Activated naive CD4-positive, alpha-beta T cell treated with anti-CD3 and anti-CD28 coated beads, Interleukin-2, amount 10 ng/mL, durations not matched to agents 7 days and 5 days (primary cell): ENCODE measurements around the gene RNF144B.
A peak's percentile ranks its signal among the peaks of the same experiment; 100 is the strongest.
"Not testable (repeated sequence)": the region's sequence is repeated elsewhere in the genome, so short reads cannot be mapped to it uniquely, and the experiment has no call there.

ENCODE experiments used
- CTCF ChIA-PET: fragments of 350-600 bp; sonication (Branson Sonifier 250); formaldehyde crosslinking; loops from one replicate; lab custom pipeline; 2021; ENCODE audit warnings: antibody characterized with exemption; lab: Charles Lee
- DNase-seq: peaks from one replicate; pipeline ENCODE4 v3.0.0-alpha.2; 2020
- H3K27ac Mint-ChIP-seq: one replicate; pipeline ENCODE4 v1.8.0; 2021; ENCODE audit warnings: mild to moderate bottlenecking, moderate library complexity, mixed read lengths
- H3K27me3 Mint-ChIP-seq: one replicate; pipeline ENCODE4 v1.8.0; 2021; ENCODE audit warnings: mild to moderate bottlenecking, mixed read lengths
- H3K36me3 Mint-ChIP-seq: one replicate; pipeline ENCODE4 v1.8.0; 2021; ENCODE audit warnings: mixed read lengths
- H3K4me1 Mint-ChIP-seq: one replicate; pipeline ENCODE4 v1.8.0; 2021; ENCODE audit warnings: mixed read lengths
- H3K4me3 Mint-ChIP-seq: one replicate; pipeline ENCODE4 v1.8.0; 2021; ENCODE audit warnings: mild to moderate bottlenecking, moderate library complexity, mixed read lengths
- H3K9me3 Mint-ChIP-seq: one replicate; pipeline ENCODE4 v1.8.0; 2021; ENCODE audit warnings: mixed read lengths

Gene RNF144B

DNA sequence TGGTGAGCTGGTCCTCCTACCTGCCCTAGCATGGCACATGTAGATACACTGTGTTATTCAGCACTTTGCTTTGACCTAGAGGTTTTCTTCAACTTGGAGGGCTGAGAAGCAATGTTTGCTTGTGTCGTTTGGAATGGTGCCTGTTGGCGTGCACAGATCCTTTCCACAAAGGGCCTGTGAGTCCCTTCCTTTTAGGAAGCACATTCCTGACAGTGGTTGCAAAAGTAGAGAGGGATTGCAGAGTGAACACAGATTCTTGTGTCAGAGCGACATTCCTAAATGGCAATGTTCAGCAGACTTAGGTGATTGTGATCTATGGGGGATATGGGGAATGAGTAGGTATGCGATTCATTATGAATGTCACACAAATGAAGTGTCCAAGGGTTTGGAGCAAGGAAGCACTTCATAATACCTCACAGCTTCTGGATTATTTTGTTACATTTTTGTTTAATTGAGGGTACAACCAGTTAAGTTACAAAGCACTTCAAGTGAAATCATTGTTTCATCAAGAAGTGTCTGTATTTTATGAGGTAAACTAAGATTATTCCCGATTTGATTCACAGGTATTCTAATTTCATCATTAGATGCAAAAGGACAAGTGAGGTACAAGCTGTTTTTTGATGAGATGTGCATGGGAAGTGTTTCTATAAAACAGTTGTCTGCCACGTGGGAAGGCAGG is 713 bp upstream of the RNF144B start:
- Mint-ChIP-seq H3K27me3 (no peaks in the 10 kb centered on the region), H3K4me3 (peak overlapping the region; percentile 98), H3K36me3 (no peaks in the 10 kb centered on the region), H3K9me3 (no peaks in the 10 kb centered on the region), H3K4me1 (peaks cover 35% of the 10 kb centered on the region), H3K27ac (peak overlapping the region; percentile 80)
- CTCF ChIA-PET: interaction anchor here (0.6 kb wide), 1 partner anchor 345 kb away, joined by 4 read pairs; no protein-coding TSS in a partner anchor
- DNase-seq: no peak

DNA sequence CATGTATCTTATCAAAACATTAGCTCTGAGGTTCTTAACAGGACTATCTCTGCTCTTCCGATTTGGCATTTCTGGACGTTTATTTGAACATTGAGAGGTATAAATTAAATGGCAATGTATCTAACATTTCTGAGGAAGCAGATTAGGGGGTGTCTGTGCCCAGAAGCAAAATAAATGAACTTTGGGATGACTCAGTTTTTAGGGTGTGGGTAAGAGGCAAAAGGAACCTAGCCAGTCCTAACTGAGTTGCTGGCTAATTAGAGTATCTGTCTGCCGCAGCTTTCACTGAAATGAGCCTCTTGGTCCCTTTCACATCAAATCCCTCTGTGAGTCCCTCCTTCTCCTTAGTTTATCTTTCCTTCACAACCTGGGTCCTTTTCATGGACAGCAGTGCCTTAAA is 1.1 kb downstream of the RNF144B start:
- peaks cover 35% of the 10 kb centered on the region for H3K4me1 Mint-ChIP-seq
- no peak for DNase-seq
- no peak overlapping the region for H3K27ac Mint-ChIP-seq
- no peaks in the 10 kb centered on the region for H3K27me3 Mint-ChIP-seq
- H3K9me3 Mint-ChIP-seq: no peaks in the 10 kb centered on the region
- CTCF ChIA-PET: no interaction called here
- no peaks in the 10 kb centered on the region for H3K36me3 Mint-ChIP-seq
- peak overlapping the region; percentile 98 for H3K4me3 Mint-ChIP-seq

DNA sequence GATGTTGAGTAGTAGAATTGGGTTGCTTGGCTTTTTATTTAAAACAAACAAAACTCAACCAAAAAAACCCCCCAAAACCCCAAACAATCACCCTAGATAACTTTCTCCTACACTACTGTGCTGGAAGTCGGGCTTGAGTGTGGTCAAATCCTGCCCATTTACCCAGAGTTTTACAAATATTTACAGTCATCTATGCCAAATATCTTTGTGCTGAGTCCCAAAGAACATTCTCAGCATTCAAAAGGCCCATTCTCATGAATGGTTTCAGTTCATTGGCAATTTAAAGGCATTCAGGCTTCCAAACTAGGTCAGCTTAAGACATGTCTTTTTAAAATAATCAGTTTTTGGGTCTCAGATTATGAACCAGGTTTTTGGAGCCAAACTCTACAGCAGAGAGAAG is 1.8 kb downstream of the RNF144B start:
- CTCF ChIA-PET: no interaction called here
- Mint-ChIP-seq H3K27ac (no peak overlapping the region), H3K27me3 (no peaks in the 10 kb centered on the region), H3K9me3 (no peaks in the 10 kb centered on the region), H3K4me3 (no peak overlapping the region), H3K4me1 (peaks cover 35% of the 10 kb centered on the region), H3K36me3 (no peaks in the 10 kb centered on the region)
- DNase-seq: no peak

DNA sequence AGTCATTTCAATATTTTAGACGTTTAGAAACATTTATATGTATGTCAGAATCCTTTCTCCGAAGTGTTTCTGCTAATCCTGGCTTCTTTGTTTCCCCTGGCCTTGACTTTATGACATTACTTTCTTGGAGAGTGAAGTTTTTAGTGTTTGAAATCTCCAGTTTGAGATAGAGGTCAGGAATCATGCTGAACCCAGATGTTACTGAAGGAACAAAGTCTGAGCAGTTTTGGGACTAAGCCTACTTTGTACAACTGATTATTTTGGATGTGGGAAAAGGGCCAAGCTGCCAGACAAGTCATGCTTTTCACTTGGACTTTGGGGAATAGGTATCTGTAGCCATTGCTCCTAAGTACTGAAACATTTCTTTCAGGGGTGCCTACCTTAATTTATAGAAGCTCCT is 2.3 kb downstream of the RNF144B start:
- Mint-ChIP-seq H3K4me1 (peaks cover 35% of the 10 kb centered on the region), H3K27ac (no peak overlapping the region), H3K27me3 (no peaks in the 10 kb centered on the region), H3K4me3 (no peak overlapping the region), H3K9me3 (no peaks in the 10 kb centered on the region), H3K36me3 (no peaks in the 10 kb centered on the region)
- no peak for DNase-seq
- CTCF ChIA-PET: no interaction called here

DNA sequence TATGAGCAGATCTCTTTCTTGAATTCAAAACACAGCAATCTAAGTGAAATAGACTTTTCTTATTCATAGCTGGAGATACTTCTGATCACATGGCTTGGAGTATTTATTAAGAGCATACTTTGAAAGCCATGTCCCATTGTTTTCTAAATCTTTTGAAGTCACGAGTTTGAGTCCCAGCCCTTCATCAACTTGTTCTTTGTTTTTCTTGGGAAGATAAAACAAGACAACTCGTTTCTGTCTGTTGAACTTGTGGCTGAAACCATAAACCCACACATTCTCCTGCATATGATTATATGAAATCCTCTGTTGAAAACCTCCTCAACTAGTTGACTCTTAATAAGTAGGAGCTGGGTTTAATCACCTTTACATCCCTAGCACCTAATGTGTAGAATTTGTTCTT is 3.3 kb downstream of the RNF144B start:
- Mint-ChIP-seq H3K4me1 (peaks cover 35% of the 10 kb centered on the region), H3K27me3 (no peaks in the 10 kb centered on the region), H3K9me3 (no peaks in the 10 kb centered on the region), H3K4me3 (no peak overlapping the region), H3K27ac (no peak overlapping the region), H3K36me3 (no peaks in the 10 kb centered on the region)
- CTCF ChIA-PET: no interaction called here
- no peak for DNase-seq

DNA sequence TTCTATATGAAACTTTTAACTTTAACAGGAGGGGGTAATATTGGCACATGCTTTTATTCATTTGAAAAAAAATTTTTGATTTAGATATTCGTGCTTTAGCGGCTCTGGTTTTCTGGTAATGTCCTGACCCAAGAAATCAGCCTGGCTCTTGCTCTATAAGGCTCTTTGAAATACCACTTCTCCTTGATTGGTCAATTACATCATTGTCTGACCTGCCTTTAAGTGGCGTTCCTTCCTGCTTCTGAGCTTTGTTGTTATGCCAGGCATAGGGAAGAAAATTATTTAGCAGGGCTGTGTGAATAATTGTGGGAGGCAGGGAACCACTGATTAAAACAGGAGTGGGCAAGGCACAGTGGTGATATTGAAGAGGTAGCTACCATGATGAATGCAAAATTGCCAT is 3.9 kb downstream of the RNF144B start:
- Mint-ChIP-seq H3K4me3 (no peak overlapping the region), H3K27ac (no peak overlapping the region), H3K36me3 (no peaks in the 10 kb centered on the region), H3K27me3 (no peaks in the 10 kb centered on the region), H3K4me1 (peaks cover 35% of the 10 kb centered on the region), H3K9me3 (no peaks in the 10 kb centered on the region)
- no peak for DNase-seq
- CTCF ChIA-PET: no interaction called here

DNA sequence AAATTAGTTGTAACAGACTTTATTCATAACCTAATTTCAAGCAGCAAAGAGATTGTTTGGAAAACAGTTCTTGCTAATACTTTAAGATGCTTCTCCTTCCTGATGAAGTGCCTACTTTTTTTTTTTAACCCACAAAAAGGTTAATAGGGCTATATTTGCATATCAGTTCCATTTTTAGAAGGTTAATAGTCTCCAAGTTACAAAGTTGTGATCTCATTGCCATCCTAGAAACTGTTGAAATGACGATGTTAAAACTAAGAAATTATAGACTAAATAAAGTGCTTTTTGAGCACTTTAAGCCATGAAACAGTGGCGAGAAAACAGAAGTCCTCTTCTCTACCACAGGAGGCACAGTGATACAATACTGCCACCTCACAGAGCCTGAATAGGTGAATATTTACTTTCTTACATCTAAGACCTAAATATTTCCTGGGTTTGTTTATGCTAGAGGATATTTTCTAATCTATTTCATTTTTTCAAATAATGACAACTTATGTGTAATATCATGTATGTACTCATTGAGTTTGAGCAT is 5.3 kb downstream of the RNF144B start:
- no peak for DNase-seq
- Mint-ChIP-seq H3K36me3 (no peaks in the 10 kb centered on the region), H3K27me3 (no peaks in the 10 kb centered on the region), H3K4me3 (no peak overlapping the region), H3K4me1 (peaks cover 23% of the 10 kb centered on the region), H3K9me3 (no peaks in the 10 kb centered on the region), H3K27ac (no peak overlapping the region)
- CTCF ChIA-PET: interaction anchor here (0.8 kb wide), 1 partner anchor 156 kb away, joined by 3 read pairs; no protein-coding TSS in a partner anchor

DNA sequence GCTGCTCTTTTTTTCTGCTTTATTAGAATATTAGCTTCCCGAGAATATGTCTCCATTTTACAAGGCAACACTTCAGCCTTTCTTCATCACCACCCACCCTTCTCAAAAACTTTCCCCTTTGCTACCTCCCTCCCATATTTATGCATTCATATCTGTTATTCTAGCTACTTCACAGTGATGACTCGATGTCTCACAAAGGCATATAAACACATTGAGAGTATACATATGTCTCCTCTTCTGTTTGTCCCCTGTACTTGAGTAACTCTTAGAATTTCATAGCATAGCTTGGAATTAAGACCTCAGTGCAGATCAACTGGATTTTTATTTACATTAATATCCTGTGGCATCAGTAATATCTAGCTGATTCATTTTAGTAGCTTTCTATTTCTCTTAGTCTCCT is 6.5 kb downstream of the RNF144B start:
- H3K27ac Mint-ChIP-seq: no peak overlapping the region
- no peak for DNase-seq
- H3K9me3 Mint-ChIP-seq: no peaks in the 10 kb centered on the region
- peaks cover 13% of the 10 kb centered on the region for H3K4me1 Mint-ChIP-seq
- CTCF ChIA-PET: no interaction called here
- H3K4me3 Mint-ChIP-seq: no peak overlapping the region
- H3K36me3 Mint-ChIP-seq: no peaks in the 10 kb centered on the region
- no peaks in the 10 kb centered on the region for H3K27me3 Mint-ChIP-seq

DNA sequence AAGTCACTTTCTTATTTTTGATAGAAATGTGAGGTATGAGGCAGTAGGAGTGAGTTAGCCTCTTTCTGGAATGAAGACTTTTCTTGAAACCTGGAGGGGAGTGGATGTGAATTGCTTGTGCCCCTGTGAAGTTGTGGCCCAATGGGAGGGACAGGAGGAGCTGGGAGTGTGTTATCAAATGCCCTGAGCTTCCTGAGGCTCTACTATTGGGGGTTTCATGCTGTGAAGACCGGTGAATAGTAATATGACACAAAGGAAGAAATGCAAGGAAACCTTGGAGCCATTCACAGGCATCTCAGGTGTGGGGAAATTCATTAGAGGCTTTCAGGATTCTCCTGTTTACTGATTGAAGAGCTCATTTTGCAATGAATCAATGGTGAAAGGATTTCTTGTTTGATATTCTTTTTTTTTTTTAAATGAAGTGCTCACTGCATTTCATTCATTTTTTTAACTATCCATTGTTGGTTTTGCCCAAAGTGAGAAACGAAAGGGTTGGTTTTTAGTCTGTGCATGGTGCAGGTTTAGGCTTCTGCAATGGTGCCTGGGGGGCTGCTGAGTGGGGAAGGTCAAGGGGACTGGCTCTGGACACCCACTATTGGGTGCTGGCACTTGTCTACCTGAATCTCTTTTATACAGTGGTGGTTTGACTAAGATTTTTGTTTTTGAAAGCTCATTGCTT is 8.2 kb downstream of the RNF144B start:
- Mint-ChIP-seq H3K4me3 (no peak overlapping the region), H3K27ac (no peak overlapping the region), H3K36me3 (no peaks in the 10 kb centered on the region), H3K27me3 (no peaks in the 10 kb centered on the region), H3K4me1 (peaks cover 6% of the 10 kb centered on the region), H3K9me3 (no peaks in the 10 kb centered on the region)
- CTCF ChIA-PET: interaction anchor here (0.9 kb wide), 1 partner anchor 25 kb away, joined by 3 read pairs; no protein-coding TSS in a partner anchor
- no peak for DNase-seq

DNA sequence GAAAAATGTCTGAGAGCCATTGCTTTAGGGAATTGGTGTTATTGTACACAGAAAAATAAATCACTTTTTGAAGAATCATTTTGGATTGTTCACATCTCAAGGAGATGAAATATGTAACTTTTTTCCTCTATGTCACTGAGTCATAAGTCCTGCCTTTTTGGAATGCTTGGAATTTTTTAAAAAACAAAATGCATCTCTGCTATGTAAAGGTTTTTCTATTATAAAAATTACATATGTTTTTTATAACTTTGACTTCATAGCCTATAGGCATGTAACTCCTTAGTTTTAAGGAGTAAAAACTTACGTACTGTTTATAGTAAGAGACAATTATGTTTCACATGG is 8.7 kb downstream of the RNF144B start:
- H3K9me3 Mint-ChIP-seq: no peaks in the 10 kb centered on the region
- H3K4me1 Mint-ChIP-seq: peaks cover 7% of the 10 kb centered on the region
- H3K4me3 Mint-ChIP-seq: no peak overlapping the region
- CTCF ChIA-PET: interaction anchor here (0.9 kb wide), 1 partner anchor 26 kb away, joined by 3 read pairs; no protein-coding TSS in a partner anchor
- H3K27me3 Mint-ChIP-seq: no peaks in the 10 kb centered on the region
- no peak for DNase-seq
- H3K36me3 Mint-ChIP-seq: peaks cover 3% of the 10 kb centered on the region
- H3K27ac Mint-ChIP-seq: no peak overlapping the region

DNA sequence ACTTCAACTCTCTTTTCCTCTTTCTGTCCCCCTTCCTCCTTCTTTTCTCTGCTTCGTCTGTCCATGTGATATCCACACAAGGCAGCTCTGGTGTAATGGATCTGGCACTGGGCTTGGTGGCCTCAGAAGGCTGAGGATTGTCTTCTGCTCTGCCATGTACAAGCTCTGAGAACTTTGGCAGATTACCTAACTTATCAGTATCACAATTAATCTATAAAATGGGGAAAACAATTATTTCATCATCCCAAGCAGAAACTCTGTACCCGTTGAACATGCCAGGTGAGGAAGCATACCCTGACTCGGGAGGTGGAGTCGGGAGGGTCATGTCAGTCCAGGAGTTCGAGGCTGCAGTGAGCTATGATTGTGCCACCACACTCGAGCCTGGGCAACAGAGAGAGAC is 10.6 kb downstream of the RNF144B start:
- Mint-ChIP-seq H3K4me1 (peaks cover 11% of the 10 kb centered on the region), H3K9me3 (no peaks in the 10 kb centered on the region), H3K4me3 (no peak overlapping the region), H3K36me3 (peaks cover 3% of the 10 kb centered on the region), H3K27me3 (no peaks in the 10 kb centered on the region), H3K27ac (no peak overlapping the region)
- no peak for DNase-seq
- CTCF ChIA-PET: interaction anchor here (1.1 kb wide), 1 partner anchor 198 kb away, joined by 3 read pairs; no protein-coding TSS in a partner anchor

DNA sequence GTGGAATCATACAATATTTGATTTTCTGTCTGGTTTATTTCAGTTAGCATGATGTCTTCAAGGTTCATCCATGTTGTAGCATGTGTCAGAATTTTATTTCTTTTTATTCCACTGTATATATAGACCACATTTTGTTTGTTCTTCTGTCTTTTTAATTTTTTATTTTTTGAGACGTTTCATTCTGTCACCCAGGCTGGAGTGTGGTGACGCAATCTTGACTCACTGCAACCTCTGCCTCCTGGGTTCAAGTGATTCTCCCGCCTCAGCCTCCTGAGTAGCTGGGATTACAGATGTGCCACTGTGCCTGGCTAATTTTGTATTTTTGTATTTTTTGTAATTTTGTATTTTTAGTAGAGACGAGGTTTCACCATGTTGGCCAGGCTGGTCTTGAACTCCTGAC is 11.1 kb downstream of the RNF144B start:
- H3K36me3 Mint-ChIP-seq, H3K9me3 Mint-ChIP-seq, H3K4me3 Mint-ChIP-seq, DNase-seq, CTCF ChIA-PET, H3K27me3 Mint-ChIP-seq, H3K27ac Mint-ChIP-seq: not testable (repeated sequence)
- H3K4me1 Mint-ChIP-seq: peaks cover 11% of the 10 kb centered on the region

DNA sequence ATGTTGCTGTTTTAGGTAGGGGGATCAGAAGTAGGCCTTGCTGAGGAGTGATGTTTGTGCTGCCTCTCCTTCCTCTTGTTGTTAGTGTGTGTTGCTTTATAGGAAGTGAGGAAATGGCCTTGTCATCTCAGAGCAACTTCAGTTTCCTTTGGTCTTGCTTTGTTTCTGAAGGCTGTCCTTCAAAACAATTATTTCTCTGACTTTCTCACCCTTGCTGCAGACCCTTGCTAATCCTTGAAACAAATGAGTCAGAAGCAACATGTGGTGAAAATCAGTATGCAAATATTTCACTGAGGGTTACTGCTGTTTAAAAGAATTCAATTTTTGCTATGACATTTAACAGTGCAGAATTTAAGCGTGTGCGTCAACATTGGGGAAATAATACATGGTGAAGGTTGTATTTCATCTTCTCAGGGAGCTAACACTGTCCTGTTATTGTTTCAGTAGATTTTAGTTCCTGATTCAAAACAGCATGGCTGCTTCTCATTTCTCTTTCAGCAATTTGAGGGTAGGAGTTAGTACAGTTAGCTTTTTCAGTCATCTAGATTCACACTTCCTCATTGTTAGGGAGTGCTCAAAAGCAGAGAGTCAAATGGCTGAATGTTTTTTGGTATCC is 13.8 kb downstream of the RNF144B start:
- H3K27me3 Mint-ChIP-seq: no peaks in the 10 kb centered on the region
- H3K9me3 Mint-ChIP-seq: no peaks in the 10 kb centered on the region
- H3K27ac Mint-ChIP-seq: peak overlapping the region; percentile 0
- DNase-seq: no peak
- H3K36me3 Mint-ChIP-seq: peaks cover 3% of the 10 kb centered on the region
- peaks cover 11% of the 10 kb centered on the region for H3K4me1 Mint-ChIP-seq
- CTCF ChIA-PET: no interaction called here
- no peak overlapping the region for H3K4me3 Mint-ChIP-seq

DNA sequence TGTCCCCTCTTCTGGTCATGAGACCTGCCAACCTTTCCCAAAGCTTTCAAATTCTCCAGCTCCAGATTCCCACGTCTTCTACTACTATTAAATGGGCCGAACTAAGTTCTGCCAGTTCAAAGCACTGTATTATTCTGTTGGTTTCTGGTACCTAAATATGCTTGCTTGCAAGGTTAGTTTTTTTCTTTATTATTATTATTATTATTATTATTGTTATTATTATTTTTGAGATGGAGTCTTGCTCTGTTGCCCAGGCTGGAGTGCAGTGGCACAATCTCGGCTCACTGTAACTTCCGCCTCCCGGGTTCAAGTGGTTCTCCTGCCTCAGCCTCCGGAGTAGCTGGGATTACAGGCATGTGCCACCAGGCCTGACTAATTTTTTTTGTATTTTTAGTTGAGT is 17.8 kb downstream of the RNF144B start:
- H3K27ac Mint-ChIP-seq, CTCF ChIA-PET, H3K36me3 Mint-ChIP-seq, DNase-seq, H3K27me3 Mint-ChIP-seq, H3K4me3 Mint-ChIP-seq, H3K9me3 Mint-ChIP-seq: not testable (repeated sequence)
- peaks cover 11% of the 10 kb centered on the region for H3K4me1 Mint-ChIP-seq
